GM20000 (cell line): ENCODE results near the gene CCR5.

Source experiments
- DNase-seq: peaks from one replicate; pipeline ENCODE4 v3.0.0; 2012; ENCODE audit warnings: low spot score
- TF ChIP-seq, protein P1 (sequence below): IDR thresholded peaks from 2 replicates; pipeline ENCODE4 v1.5.1; 2012; ENCODE audit warnings: mild to moderate bottlenecking, control low read depth; ENCODE audit errors: extremely low read depth, missing control alignments

Gene CCR5

DNA sequence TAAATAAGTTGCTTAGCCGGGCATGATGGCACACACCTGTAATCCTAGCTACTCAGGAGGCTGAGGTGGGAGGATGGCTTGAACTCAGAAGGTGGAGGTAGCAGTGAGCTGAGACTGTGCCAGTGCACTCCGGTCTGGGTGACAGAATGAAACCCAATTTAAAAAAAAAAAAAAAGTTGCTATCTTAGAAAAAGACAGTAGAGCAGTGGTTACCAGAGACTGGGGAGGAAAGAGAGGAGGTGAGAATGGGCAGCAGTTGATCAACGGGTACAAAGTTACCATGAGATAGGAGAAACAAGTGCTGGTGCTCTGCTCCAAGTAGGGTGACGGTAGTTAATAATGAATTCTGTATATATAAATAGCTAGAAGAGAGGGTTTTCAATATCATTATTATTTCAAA lies 17.7 kb upstream of the CCR5 start:
- TF ChIP-seq, protein P1, sequence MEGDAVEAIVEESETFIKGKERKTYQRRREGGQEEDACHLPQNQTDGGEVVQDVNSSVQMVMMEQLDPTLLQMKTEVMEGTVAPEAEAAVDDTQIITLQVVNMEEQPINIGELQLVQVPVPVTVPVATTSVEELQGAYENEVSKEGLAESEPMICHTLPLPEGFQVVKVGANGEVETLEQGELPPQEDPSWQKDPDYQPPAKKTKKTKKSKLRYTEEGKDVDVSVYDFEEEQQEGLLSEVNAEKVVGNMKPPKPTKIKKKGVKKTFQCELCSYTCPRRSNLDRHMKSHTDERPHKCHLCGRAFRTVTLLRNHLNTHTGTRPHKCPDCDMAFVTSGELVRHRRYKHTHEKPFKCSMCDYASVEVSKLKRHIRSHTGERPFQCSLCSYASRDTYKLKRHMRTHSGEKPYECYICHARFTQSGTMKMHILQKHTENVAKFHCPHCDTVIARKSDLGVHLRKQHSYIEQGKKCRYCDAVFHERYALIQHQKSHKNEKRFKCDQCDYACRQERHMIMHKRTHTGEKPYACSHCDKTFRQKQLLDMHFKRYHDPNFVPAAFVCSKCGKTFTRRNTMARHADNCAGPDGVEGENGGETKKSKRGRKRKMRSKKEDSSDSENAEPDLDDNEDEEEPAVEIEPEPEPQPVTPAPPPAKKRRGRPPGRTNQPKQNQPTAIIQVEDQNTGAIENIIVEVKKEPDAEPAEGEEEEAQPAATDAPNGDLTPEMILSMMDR, result no peak

DNA sequence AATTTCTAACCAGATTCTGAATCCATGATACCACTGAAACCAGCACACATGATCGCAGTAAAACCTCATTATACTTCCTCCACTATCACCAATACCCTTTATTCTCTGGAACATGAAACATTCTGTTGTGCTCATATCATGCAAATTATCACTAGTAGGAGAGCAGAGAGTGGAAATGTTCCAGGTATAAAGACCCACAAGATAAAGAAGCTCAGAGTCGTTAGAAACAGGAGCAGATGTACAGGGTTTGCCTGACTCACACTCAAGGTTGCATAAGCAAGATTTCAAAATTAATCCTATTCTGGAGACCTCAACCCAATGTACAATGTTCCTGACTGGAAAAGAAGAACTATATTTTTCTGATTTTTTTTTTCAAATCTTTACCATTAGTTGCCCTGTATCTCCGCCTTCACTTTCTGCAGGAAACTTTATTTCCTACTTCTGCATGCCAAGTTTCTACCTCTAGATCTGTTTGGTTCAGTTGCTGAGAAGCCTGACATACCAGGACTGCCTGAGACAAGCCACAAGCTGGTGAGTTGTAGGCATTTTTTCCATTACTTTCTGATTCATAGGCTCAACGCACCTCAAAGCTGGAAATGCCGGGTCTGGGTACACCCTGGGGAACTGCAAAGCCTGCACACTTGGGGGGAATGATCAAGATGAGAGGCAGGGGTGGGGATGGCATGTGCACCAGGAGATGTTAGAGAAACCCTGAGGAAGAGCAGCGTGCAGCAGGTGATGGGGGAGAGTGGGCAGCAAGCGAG lies 16.9 kb upstream of the CCR5 start, which contains the start of gene CCR2:
Gene CCR2, plus strand, starts transcription at position 465 of the 764 bp plus-strand sequence. CDS start 3,417 bp downstream, outside the sequence.
- TF ChIP-seq, protein P1, result no peak
- no peak for DNase-seq

More for the DNA sequence above, 17.7 kb upstream of the CCR5 start:
- no peak for DNase-seq

DNA sequence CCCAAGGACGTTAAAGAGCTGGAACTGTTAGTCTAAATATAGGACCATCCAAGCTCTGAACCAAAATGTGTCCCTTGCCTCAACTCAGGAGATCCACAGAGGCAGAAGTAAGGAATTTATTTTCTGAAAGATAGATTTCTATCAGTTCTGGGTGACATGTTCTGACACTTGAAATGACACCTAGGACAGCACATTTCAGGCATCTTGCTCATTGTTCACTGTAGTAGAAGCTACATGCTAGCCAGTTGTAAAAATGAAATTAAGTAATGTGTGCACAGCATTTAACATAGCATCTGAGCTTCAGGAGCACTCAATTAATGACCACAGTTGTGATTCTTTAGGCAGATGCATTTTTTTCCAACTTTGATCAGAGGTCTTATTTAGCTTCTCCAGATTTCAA lies 16.3 kb upstream of the CCR5 start:
- TF ChIP-seq, protein P1, result no peak
- DNase-seq, result no peak

DNA sequence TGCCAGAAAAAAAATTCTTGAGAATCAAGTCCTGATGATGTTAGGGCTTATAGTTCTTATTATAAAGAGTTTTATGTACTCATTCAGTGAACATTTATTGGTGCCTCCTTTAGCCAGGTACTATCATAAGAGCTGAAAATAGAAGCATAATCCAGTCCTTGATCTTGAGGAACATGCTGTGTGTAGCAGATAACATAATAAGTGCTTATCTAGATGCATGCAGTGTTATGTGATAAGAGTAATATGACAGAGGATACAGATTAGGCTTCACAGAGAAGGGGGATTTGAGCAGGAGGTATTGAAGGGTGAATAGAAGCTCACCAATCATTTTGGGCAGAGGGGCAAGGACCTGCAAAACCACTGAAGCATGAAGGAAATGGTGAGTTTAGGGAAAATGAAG lies 15.8 kb upstream of the CCR5 start:
- TF ChIP-seq, protein P1, result no peak
- no peak for DNase-seq

DNA sequence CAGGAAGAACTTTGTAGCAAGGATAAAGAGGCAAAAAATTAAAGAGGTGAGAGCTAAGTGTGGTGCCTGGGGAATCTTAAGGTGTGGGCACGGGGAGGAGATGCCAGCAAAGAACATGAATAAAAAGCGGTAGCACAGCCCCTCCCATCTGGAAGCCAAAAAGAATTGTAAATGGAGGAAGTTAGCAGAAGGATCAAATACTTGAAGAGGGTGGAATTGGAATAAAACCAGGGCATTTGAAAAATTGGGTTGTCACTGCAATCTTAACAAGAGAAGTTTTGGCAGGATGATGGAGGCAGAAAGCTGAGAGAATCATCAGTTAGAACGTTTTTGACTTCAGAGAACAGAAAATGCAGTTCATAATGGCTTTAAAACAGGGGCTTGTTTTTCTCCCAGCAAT lies 14.5 kb upstream of the CCR5 start:
- TF ChIP-seq, protein P1, result no peak
- DNase-seq, result no peak

DNA sequence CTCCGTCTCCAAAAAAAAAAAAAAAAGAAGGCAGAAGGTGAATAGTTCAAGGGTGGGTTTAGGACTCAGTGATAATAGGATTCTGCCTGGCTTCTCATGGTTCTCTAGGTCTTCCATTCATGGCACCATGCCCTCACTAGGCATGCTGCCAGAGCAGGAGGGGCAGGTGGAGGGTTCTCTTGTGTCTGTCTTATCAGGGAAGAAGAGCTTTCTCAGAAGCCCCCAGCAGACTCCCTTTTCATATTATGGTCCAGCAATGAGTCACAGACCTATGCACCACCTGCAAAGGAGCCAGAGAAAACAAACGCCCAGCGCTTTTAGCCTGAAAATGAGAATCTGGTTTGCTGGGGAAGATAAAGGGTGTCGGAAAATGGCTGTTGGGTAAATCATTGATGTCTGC lies 13.8 kb upstream of the CCR5 start:
- DNase-seq, result no peak
- TF ChIP-seq, protein P1, result no peak

DNA sequence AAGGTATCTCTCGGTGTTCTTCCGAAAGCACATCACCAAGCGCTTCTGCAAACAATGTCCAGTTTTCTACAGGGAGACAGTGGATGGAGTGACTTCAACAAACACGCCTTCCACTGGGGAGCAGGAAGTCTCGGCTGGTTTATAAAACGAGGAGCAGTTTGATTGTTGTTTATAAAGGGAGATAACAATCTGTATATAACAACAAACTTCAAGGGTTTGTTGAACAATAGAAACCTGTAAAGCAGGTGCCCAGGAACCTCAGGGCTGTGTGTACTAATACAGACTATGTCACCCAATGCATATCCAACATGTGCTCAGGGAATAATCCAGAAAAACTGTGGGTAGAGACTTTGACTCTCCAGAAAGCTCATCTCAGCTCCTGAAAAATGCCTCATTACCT lies 12.3 kb upstream of the CCR5 start:
- TF ChIP-seq, protein P1, result no peak

More for the DNA sequence above, 12.3 kb upstream of the CCR5 start:
- DNase-seq, result no peak
